H9 (cell line): Measurements from ENCODE around the gene PRICKLE3. TPM values are rescaled to one million over a fixed set of nuclear protein-coding genes. Genes with fewer than 3 reads are reported as not detected.

ENCODE experiments used
- DNase-seq: peaks from one replicate; pipeline ENCODE4 v3.0.0-alpha.2; 2017
- H2AFZ ChIP-seq: one replicate; pipeline ENCODE4 v1.6.1; 2013; ENCODE audit warnings: mild to moderate bottlenecking, low read length, control low read depth, moderate library complexity
- H2AK5ac ChIP-seq: 2 replicates; pipeline ENCODE4 v1.6.1; 2013; ENCODE audit warnings: low read length, control low read depth, mixed read lengths; ENCODE audit not compliant: insufficient read length
- H2BK120ac ChIP-seq: one replicate; pipeline ENCODE4 v1.6.1; 2013; ENCODE audit warnings: low read depth, mild to moderate bottlenecking, low read length, control low read depth, inconsistent platforms; ENCODE audit not compliant: poor library complexity, severe bottlenecking
- H2BK12ac ChIP-seq: 2 replicates; pipeline ENCODE4 v1.6.1; 2013; ENCODE audit warnings: low read length, control low read depth, mixed read lengths, low read depth; ENCODE audit not compliant: insufficient read length
- H2BK15ac ChIP-seq: 2 replicates; pipeline ENCODE4 v1.6.1; 2013; ENCODE audit warnings: low read depth, low read length, control low read depth
- H2BK20ac ChIP-seq: one replicate; pipeline ENCODE4 v1.6.1; 2013; ENCODE audit warnings: low read depth, mild to moderate bottlenecking, low read length, control low read depth, inconsistent platforms; ENCODE audit not compliant: poor library complexity, severe bottlenecking
- H2BK5ac ChIP-seq: 2 replicates; pipeline ENCODE4 v1.6.1; 2013; ENCODE audit warnings: low read length, control low read depth, mixed read lengths; ENCODE audit not compliant: insufficient read length
- H3K14ac ChIP-seq: 2 replicates; pipeline ENCODE4 v1.6.1; 2013; ENCODE audit warnings: low read length, control low read depth; ENCODE audit not compliant: insufficient read depth
- H3K18ac ChIP-seq: 2 replicates; pipeline ENCODE4 v1.6.1; 2013; ENCODE audit warnings: low read depth, mild to moderate bottlenecking, mixed read lengths, low read length, control low read depth; ENCODE audit not compliant: insufficient read length
- H3K23ac ChIP-seq: 2 replicates; pipeline ENCODE4 v1.6.1; 2013; ENCODE audit warnings: low read length, control low read depth, mixed read lengths, low read depth; ENCODE audit not compliant: insufficient read length
- H3K23me2 ChIP-seq: 2 replicates; pipeline ENCODE4 v1.6.1; 2013; ENCODE audit warnings: low read depth, mild to moderate bottlenecking, mixed read lengths, low read length, control low read depth; ENCODE audit not compliant: insufficient read length, poor library complexity, severe bottlenecking
- H3K27ac ChIP-seq: 2 replicates; pipeline ENCODE4 v1.5.1; 2013; ENCODE audit warnings: low read length, control low read depth, mixed read lengths, low read depth; ENCODE audit not compliant: insufficient read length
- H3K27me3 ChIP-seq: 2 replicates; pipeline ENCODE4 v1.6.1; 2013; ENCODE audit warnings: low read length, control low read depth, inconsistent platforms; ENCODE audit not compliant: insufficient read depth
- H3K4ac ChIP-seq: 2 replicates; pipeline ENCODE4 v1.6.1; 2013; ENCODE audit warnings: low read depth, mild to moderate bottlenecking, control low read depth, inconsistent platforms, low read length, moderate library complexity
- H3K4me1 ChIP-seq: 2 replicates; pipeline ENCODE4 v1.6.1; 2013; ENCODE audit warnings: low read length, control low read depth, inconsistent platforms; ENCODE audit not compliant: insufficient read depth
- H3K4me2 ChIP-seq: 2 replicates; pipeline ENCODE4 v1.6.1; 2013; ENCODE audit warnings: low read length, control low read depth, mixed read lengths; ENCODE audit not compliant: insufficient read length, insufficient read depth
- H3K56ac ChIP-seq: 2 replicates; pipeline ENCODE4 v1.6.1; 2013; ENCODE audit warnings: low read depth, mild to moderate bottlenecking, mixed read lengths, low read length, control low read depth; ENCODE audit not compliant: insufficient read length
- H3K79me1 ChIP-seq: 2 replicates; pipeline ENCODE4 v1.6.1; 2013; ENCODE audit warnings: low read depth, mild to moderate bottlenecking, moderate library complexity, low read length, control low read depth, inconsistent platforms; ENCODE audit not compliant: insufficient read depth, poor library complexity, severe bottlenecking
- H3K79me2 ChIP-seq: 2 replicates; pipeline ENCODE4 v1.6.1; 2013; ENCODE audit warnings: low read length, control low read depth, inconsistent platforms; ENCODE audit not compliant: insufficient read depth
- H3K9ac ChIP-seq: 2 replicates; pipeline ENCODE4 v1.6.1; 2013; ENCODE audit warnings: low read length, control low read depth, mixed read lengths; ENCODE audit not compliant: insufficient read length; ENCODE audit errors: extremely low read depth
- H3K9me3 ChIP-seq: one replicate; pipeline ENCODE4 v1.6.1; 2013; ENCODE audit warnings: low read depth, low read length, inconsistent platforms; ENCODE audit not compliant: control insufficient read depth
- H3T11ph ChIP-seq: one replicate; pipeline ENCODE4 v1.6.1; 2013; ENCODE audit warnings: mild to moderate bottlenecking, low read length, control low read depth, inconsistent platforms
- H4K20me1 ChIP-seq: one replicate; pipeline ENCODE4 v1.6.1; 2013; ENCODE audit not compliant: control insufficient read depth, insufficient read length, insufficient read depth
- H4K5ac ChIP-seq: 2 replicates; pipeline ENCODE4 v1.6.1; 2013; ENCODE audit warnings: low read depth, mild to moderate bottlenecking, mixed read lengths, low read length, control low read depth; ENCODE audit not compliant: insufficient read length
- H4K8ac ChIP-seq: replicated peaks from 2 replicates; pipeline ENCODE4 v1.6.1; 2013; ENCODE audit warnings: low read length, control low read depth, mixed read lengths, low read depth; ENCODE audit not compliant: insufficient read length
- H4K91ac ChIP-seq: 2 replicates; pipeline ENCODE4 v1.6.1; 2013; ENCODE audit warnings: low read depth, mild to moderate bottlenecking, moderate library complexity, mixed read lengths, low read length, control low read depth; ENCODE audit not compliant: insufficient read length
- H3K27ac Mint-ChIP-seq, 3 experiments: 2 replicates in 2 of 3; 3 replicates in 1 of 3; pipeline ENCODE4 v1.8.0; 2020 to 2021; ENCODE audit warnings: mixed read lengths in 3 of 3, mild to moderate bottlenecking in 1 of 3, moderate library complexity in 1 of 3
- H3K27me3 Mint-ChIP-seq: 2 replicates; pipeline ENCODE4 v1.8.0; 2021; ENCODE audit warnings: low read depth, mild to moderate bottlenecking, moderate library complexity, mixed read lengths
- H3K36me3 Mint-ChIP-seq, 3 experiments: 2 replicates in 2 of 3; 3 replicates in 1 of 3; pipeline ENCODE4 v1.8.0; 2020 to 2021; ENCODE audit warnings: low read depth in 3 of 3, mixed read lengths in 3 of 3; ENCODE audit not compliant: insufficient read depth in 1 of 3
- H3K4me1 Mint-ChIP-seq, 2 experiments: 2 replicates each; pipeline ENCODE4 v1.8.0; 2020; ENCODE audit warnings: mixed read lengths in 2 of 2
- H3K4me3 Mint-ChIP-seq, 2 experiments: 2 replicates in 1 of 2; 3 replicates in 1 of 2; pipeline ENCODE4 v1.8.0; 2020 to 2021; ENCODE audit warnings: mild to moderate bottlenecking in 2 of 2, mixed read lengths in 2 of 2, moderate library complexity in 1 of 2
- H3K9me3 Mint-ChIP-seq, 2 experiments: 2 replicates in 1 of 2; 3 replicates in 1 of 2; pipeline ENCODE4 v1.8.0; 2020; ENCODE audit warnings: mild to moderate bottlenecking in 2 of 2, mixed read lengths in 2 of 2, moderate library complexity in 1 of 2
- CTCF ChIP-seq: fragments of 200-600 bp; sonication (generic); conservative IDR thresholded peaks from 3 replicates; pipeline ENCODE4 v1.8.0; 2021; ENCODE audit warnings: antibody characterized with exemption, mild to moderate bottlenecking
- WGBS: extraction: QIAGEN DNeasy Blood & Tissue Kit; methylation state at CpG from one replicate; pipeline ENCODE4 v1.1.7; 2013; ENCODE audit warnings: missing lambda C conversion rate, low lambda C conversion rate, mixed read lengths; ENCODE audit not compliant: insufficient read length; ENCODE audit errors: extremely low coverage; 5-methylcytosine and 5-hydroxymethylcytosine counted together
- total RNA-seq: library from RNA; stranded (reverse); gene quantifications from 2 replicates; pipeline ENCODE4 v1.2.1, GENCODE V29; 2021

Gene PRICKLE3
- total RNA-seq, 1 experiment from 2014 or later: 9.7 TPM

GRCh38 chrX:49228185-49228584 is 42.0 kb upstream of the PRICKLE3 start:
- no peak overlapping the region for H2BK5ac ChIP-seq
- no peak overlapping the region for H2BK12ac ChIP-seq
- H3K79me1 ChIP-seq: no peaks in the 10 kb centered on the region
- H3T11ph ChIP-seq: no peak overlapping the region
- no peak overlapping the region for H2AK5ac ChIP-seq
- H4K20me1 ChIP-seq: no peaks in the 10 kb centered on the region
- no peak overlapping the region for H3K27ac ChIP-seq
- H3K4me3 Mint-ChIP-seq: no peak overlapping the region
- H4K5ac ChIP-seq: no peak overlapping the region
- DNase-seq: no peak
- H3K9ac ChIP-seq: no peak overlapping the region
- H3K27ac Mint-ChIP-seq: no peak overlapping the region; a peak in 1 of 7 replicates
- no peak overlapping the region for H2BK20ac ChIP-seq
- no peaks in the 10 kb centered on the region for H3K79me2 ChIP-seq
- H3K9me3 Mint-ChIP-seq: peaks cover 74 to 84% of the 10 kb centered on the region in 2 experiments
- no peak overlapping the region for H2BK120ac ChIP-seq
- no peaks in the 10 kb centered on the region for H3K23me2 ChIP-seq
- H4K91ac ChIP-seq: no peak overlapping the region
- H3K23ac ChIP-seq: no peak overlapping the region
- H3K27me3 Mint-ChIP-seq: peaks cover 10% of the 10 kb centered on the region
- no CpG with 5 or more reads among the region's 17 CpGs for WGBS
- no peak for TF ChIP-seq CTCF
- H2AFZ ChIP-seq: no peak overlapping the region
- H3K4me1 Mint-ChIP-seq: peaks cover 9 to 26% of the 10 kb centered on the region in 2 experiments
- no peak overlapping the region for H4K8ac ChIP-seq
- H2BK15ac ChIP-seq: no peak overlapping the region
- H3K4me2 ChIP-seq: no peak overlapping the region
- peaks cover 1 to 4% (median 2%) of the 10 kb centered on the region in 3 experiments; a peak in 4 of 7 replicates for H3K36me3 Mint-ChIP-seq
- H3K27me3 ChIP-seq: no peaks in the 10 kb centered on the region
- H3K14ac ChIP-seq: no peak overlapping the region
- H3K4me1 ChIP-seq: no peaks in the 10 kb centered on the region; the same call in 1 of the 2 replicates
- no peak overlapping the region for H3K56ac ChIP-seq
- H3K9me3 ChIP-seq: peaks cover 28% of the 10 kb centered on the region
- no peak overlapping the region for H3K4ac ChIP-seq
- no peak overlapping the region for H3K18ac ChIP-seq
